ENCODE data around the gene DNASE2B.

DNA sequence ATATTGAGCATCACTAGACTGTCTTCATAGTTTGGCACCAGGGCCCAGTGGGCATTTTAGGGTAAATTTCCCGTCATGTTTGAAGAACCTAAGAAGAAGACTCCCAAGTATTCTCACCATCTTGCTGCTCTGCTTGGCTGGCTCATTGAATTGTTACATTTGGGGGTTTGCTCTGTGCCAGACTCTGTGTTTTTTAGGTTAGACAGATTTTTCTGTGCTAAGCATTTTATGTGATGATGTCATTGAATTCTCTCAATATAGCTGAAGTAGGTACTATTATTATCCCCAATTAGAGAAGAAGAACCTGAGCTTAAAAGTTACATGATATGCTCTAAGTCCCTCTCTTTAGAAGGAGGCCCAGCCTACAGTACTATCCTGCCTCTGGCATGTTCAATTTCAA is 28.0 kb upstream of the DNASE2B start:
- TF ChIP-seq, protein P1, sequence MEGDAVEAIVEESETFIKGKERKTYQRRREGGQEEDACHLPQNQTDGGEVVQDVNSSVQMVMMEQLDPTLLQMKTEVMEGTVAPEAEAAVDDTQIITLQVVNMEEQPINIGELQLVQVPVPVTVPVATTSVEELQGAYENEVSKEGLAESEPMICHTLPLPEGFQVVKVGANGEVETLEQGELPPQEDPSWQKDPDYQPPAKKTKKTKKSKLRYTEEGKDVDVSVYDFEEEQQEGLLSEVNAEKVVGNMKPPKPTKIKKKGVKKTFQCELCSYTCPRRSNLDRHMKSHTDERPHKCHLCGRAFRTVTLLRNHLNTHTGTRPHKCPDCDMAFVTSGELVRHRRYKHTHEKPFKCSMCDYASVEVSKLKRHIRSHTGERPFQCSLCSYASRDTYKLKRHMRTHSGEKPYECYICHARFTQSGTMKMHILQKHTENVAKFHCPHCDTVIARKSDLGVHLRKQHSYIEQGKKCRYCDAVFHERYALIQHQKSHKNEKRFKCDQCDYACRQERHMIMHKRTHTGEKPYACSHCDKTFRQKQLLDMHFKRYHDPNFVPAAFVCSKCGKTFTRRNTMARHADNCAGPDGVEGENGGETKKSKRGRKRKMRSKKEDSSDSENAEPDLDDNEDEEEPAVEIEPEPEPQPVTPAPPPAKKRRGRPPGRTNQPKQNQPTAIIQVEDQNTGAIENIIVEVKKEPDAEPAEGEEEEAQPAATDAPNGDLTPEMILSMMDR (IDR thresholded peaks at IDR 0.05; ENCODE audit: low read length) = no peak
- TF ChIP-seq EZH2 (IDR thresholded peaks at IDR 0.05; ENCODE audit: borderline replicate concordance, low read length) = no peak

All from OCI-LY1 (cell line).